ENCODE results near the gene ZNF892. TPM values are rescaled to one million over a fixed set of nuclear protein-coding genes. Genes with fewer than 3 reads are reported as not detected.

Gene ZNF892
- total and polyA plus RNA-seq, 2 of the 8 experiments (the other 6 are each of a cell fraction or from before 2014, with no cell fraction given) = 1.4 to 10.7 TPM

DNA sequence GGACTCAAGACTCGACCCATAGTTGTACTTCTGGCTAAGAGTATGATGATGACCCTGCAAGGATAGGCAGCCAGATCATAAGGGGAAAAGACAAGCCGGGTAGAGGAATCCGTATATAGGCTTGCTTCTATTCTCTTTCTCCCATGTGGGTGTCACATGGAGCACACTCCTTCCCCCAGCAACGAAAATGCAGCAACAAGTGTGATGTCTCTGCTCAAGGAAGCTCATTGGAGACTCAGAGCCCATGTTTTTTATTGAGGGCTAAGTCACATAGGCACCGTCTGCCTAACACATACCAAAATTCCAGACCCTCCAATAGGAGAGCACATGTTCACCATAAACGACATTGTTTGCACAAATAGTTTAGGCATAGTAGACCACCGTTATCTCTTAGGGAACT, 35.4 kb upstream of the ZNF892 start (continued):
- no peak for TF ChIP-seq TAF1 (IDR thresholded peaks at IDR 0.05; ENCODE audit: low read depth, low read length)
- no peak for TF ChIP-seq EP300 (IDR thresholded peaks at IDR 0.05; ENCODE audit: borderline replicate concordance in 1 of 2, low read depth in 2 of 2, low read length in 2 of 2)
- TF ChIP-seq, protein P1, sequence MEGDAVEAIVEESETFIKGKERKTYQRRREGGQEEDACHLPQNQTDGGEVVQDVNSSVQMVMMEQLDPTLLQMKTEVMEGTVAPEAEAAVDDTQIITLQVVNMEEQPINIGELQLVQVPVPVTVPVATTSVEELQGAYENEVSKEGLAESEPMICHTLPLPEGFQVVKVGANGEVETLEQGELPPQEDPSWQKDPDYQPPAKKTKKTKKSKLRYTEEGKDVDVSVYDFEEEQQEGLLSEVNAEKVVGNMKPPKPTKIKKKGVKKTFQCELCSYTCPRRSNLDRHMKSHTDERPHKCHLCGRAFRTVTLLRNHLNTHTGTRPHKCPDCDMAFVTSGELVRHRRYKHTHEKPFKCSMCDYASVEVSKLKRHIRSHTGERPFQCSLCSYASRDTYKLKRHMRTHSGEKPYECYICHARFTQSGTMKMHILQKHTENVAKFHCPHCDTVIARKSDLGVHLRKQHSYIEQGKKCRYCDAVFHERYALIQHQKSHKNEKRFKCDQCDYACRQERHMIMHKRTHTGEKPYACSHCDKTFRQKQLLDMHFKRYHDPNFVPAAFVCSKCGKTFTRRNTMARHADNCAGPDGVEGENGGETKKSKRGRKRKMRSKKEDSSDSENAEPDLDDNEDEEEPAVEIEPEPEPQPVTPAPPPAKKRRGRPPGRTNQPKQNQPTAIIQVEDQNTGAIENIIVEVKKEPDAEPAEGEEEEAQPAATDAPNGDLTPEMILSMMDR (IDR thresholded peaks at IDR 0.05; ENCODE audit: control extremely low read depth in 1 of 3, insufficient read depth in 1 of 3, low read depth in 1 of 3, low read length in 3 of 3) = no peak
- no peak for TF ChIP-seq RNF2 (IDR thresholded peaks at IDR 0.05; ENCODE audit: borderline replicate concordance, low read depth, low read length, missing control alignments, poor library complexity, severe bottlenecking)
